ENCODE results near the gene REPS2. TPM values are rescaled to one million over a fixed set of nuclear protein-coding genes. Genes with fewer than 3 reads are reported as not detected.

Gene REPS2
- total RNA-seq, 1 experiment from 2014 or later = 3.7 TPM

- Histone ChIP-seq H2BK120ac (ENCODE audit: low read depth, low read length, poor library complexity, severe bottlenecking) (no peak overlapping the region), H2BK5ac (ENCODE audit: insufficient read length, low read length) (no peak overlapping the region), H2BK15ac (ENCODE audit: low read depth, low read length) (no peak overlapping the region), H3K23me2 (ENCODE audit: insufficient read length, low read depth, low read length, poor library complexity, severe bottlenecking) (no peaks in the 10 kb centered on the region), H3K18ac (ENCODE audit: insufficient read length, low read depth, low read length) (no peak overlapping the region), H2BK20ac (ENCODE audit: low read depth, low read length, poor library complexity, severe bottlenecking) (no peak overlapping the region), H3K9ac (ENCODE audit: extremely low read depth, insufficient read length, low read length) (no peak overlapping the region), H4K8ac (replicated peaks; ENCODE audit: insufficient read length, low read depth, low read length) (no peak overlapping the region), H3T11ph (ENCODE audit: low read length) (no peak overlapping the region), H3K23ac (ENCODE audit: insufficient read length, low read depth, low read length) (no peak overlapping the region), H3K9me3 (ENCODE audit: control insufficient read depth, low read depth, low read length) (no peaks in the 10 kb centered on the region), H3K79me2 (ENCODE audit: insufficient read depth, low read length) (no peaks in the 10 kb centered on the region), H4K91ac (ENCODE audit: insufficient read length, low read depth, low read length) (no peak overlapping the region), H3K4me2 (ENCODE audit: insufficient read depth, insufficient read length, low read length) (no peak overlapping the region), H3K79me1 (ENCODE audit: insufficient read depth, low read depth, low read length, poor library complexity, severe bottlenecking) (no peaks in the 10 kb centered on the region), H2AFZ (ENCODE audit: low read length) (no peak overlapping the region), H3K14ac (ENCODE audit: insufficient read depth, low read length) (no peak overlapping the region), H4K20me1 (ENCODE audit: control insufficient read depth, insufficient read depth, insufficient read length) (no peaks in the 10 kb centered on the region), H3K27me3 (ENCODE audit: insufficient read depth, low read length) (no peaks in the 10 kb centered on the region), H2AK5ac (ENCODE audit: insufficient read length, low read length) (no peak overlapping the region), H4K5ac (ENCODE audit: insufficient read length, low read depth, low read length) (no peak overlapping the region), H3K4ac (ENCODE audit: low read depth, low read length) (no peak overlapping the region), H3K56ac (ENCODE audit: insufficient read length, low read depth, low read length) (no peak overlapping the region), H3K4me1 (ENCODE audit: insufficient read depth, low read length) (no peaks in the 10 kb centered on the region), H3K27ac (ENCODE audit: insufficient read length, low read depth, low read length) (no peak overlapping the region), H2BK12ac (ENCODE audit: insufficient read length, low read depth, low read length) (no peak overlapping the region)
- WGBS (ENCODE audit: extremely low coverage, insufficient read length, low lambda C conversion rate) = no CpG with 5 or more reads among the region's 3 CpGs
- Mint-ChIP-seq H3K9me3 (no peaks in the 10 kb centered on the region; a peak in 1 of 5 replicates), H3K27me3 (ENCODE audit: low read depth) (peaks cover 11% of the 10 kb centered on the region), H3K4me1 (no peaks in the 10 kb centered on the region), H3K36me3 (ENCODE audit: insufficient read depth in 1 of 3, low read depth in 3 of 3) (no peaks in the 10 kb centered on the region), H3K27ac (no peak overlapping the region), H3K4me3 (no peak overlapping the region)
- no peak for DNase-seq
- TF ChIP-seq CTCF (conservative IDR thresholded peaks at IDR 0.05) = 0 out of 3 replicates have a peak, but pooled peaks have one; percentile 20
These were observed 59.4 kb downstream of the REPS2 start for GRCh38 chrX:17005712-17006368.
